MM.1S (cell line): Measurements from ENCODE around the gene SCUBE3.

Source experiments
- DNase-seq: peaks from one replicate; pipeline ENCODE4 v3.0.0-alpha.2; 2015
- H2AFZ ChIP-seq: fragments of 300-600 bp; sonication (generic); 2 replicates; pipeline ENCODE4 v1.6.0; 2016; ENCODE audit warnings: antibody characterized with exemption, low read length
- H3F3A ChIP-seq: fragments of 300-600 bp; sonication (generic); 2 replicates; pipeline ENCODE4 v1.6.1; 2016; ENCODE audit warnings: mild to moderate bottlenecking, antibody characterized with exemption, low read length, moderate library complexity, mixed read lengths; ENCODE audit not compliant: insufficient read depth
- H3K27ac ChIP-seq: fragments of 300-600 bp; sonication (generic); 2 replicates; pipeline ENCODE4 v1.5.1; 2016; ENCODE audit warnings: mild to moderate bottlenecking, low read length
- H3K27me3 ChIP-seq: fragments of 300-600 bp; sonication (generic); replicated peaks from 2 replicates; pipeline ENCODE4 v1.6.0; 2016; ENCODE audit warnings: low read length; ENCODE audit not compliant: insufficient read depth
- H3K36me3 ChIP-seq: fragments of 300-600 bp; sonication (generic); replicated peaks from 2 replicates; pipeline ENCODE4 v1.6.1; 2016; ENCODE audit warnings: mild to moderate bottlenecking, low read length, mixed read lengths; ENCODE audit not compliant: insufficient read depth
- H3K4me1 ChIP-seq: fragments of 300-600 bp; sonication (generic); 2 replicates; pipeline ENCODE4 v1.6.1; 2016; ENCODE audit warnings: low read length, mixed read lengths
- H3K4me2 ChIP-seq: fragments of 300-600 bp; sonication (generic); 2 replicates; pipeline ENCODE4 v1.6.0; 2016; ENCODE audit warnings: low read depth, low read length
- H3K4me3 ChIP-seq: fragments of 300-600 bp; sonication (generic); 2 replicates; pipeline ENCODE4 v1.5.1; 2016; ENCODE audit warnings: low read length, mixed read lengths
- H3K79me2 ChIP-seq: fragments of 300-600 bp; sonication (generic); 2 replicates; pipeline ENCODE4 v1.6.1; 2016; ENCODE audit warnings: mixed run types, low read length, mixed read lengths
- H3K9ac ChIP-seq: fragments of 300-600 bp; sonication (generic); 2 replicates; pipeline ENCODE4 v1.6.1; 2016; ENCODE audit warnings: low read length, mixed read lengths
- H3K9me2 ChIP-seq: fragments of 300-600 bp; sonication (generic); replicated peaks from 2 replicates; pipeline ENCODE4 v1.6.1; 2016; ENCODE audit warnings: mild to moderate bottlenecking, low read length, mixed read lengths; ENCODE audit not compliant: insufficient read depth
- H3K9me3 ChIP-seq: fragments of 300-600 bp; sonication (generic); replicated peaks from 2 replicates; pipeline ENCODE4 v1.6.1; 2016; ENCODE audit warnings: mild to moderate bottlenecking, low read length, mixed read lengths; ENCODE audit not compliant: insufficient read depth
- H4K20me1 ChIP-seq: fragments of 300-600 bp; sonication (generic); 2 replicates; pipeline ENCODE4 v1.6.1; 2016; ENCODE audit warnings: mild to moderate bottlenecking, low read length, moderate library complexity, mixed read lengths; ENCODE audit not compliant: insufficient read depth
- EZH2 ChIP-seq: fragments of 300-600 bp; sonication (generic); optimal IDR thresholded peaks from 2 replicates; pipeline ENCODE3; 2017; ENCODE audit warnings: low read depth, mild to moderate bottlenecking, antibody characterized with exemption, low read length, mixed read lengths
- EZH2phosphoT487 ChIP-seq: fragments of 300-600 bp; sonication (generic); IDR thresholded peaks from 2 replicates; pipeline ENCODE4 v1.6.1; 2018; ENCODE audit warnings: antibody characterized with exemption, low read length
- TF ChIP-seq, protein P1 (sequence below): fragments of 300-600 bp; sonication (generic); IDR thresholded peaks from 2 replicates; pipeline ENCODE4 v1.5.1; 2016; ENCODE audit warnings: antibody characterized with exemption, low read length, mixed read lengths

SCUBE3 gene

DNA sequence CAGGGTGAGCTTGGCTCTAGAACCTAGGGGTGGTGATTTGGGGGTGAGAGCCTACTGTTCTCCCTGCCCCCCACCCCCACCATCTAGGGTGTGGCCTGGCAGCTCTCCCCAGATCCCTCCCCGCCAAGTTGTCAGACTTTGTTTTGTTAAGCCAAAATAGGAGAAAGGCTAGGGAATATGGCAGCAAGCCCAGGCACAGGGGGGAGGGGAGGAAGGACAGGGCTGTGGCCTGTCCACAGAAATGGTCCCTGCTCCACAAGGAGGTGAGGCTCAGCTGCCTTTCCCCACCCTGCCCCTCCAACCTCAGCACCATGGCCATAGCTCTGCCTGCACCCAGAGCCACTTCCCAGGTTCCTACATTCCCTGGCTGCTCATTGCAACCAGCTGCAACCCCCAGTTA lies 17.2 kb downstream of the SCUBE3 start:
- no peaks in the 10 kb centered on the region for H4K20me1 ChIP-seq
- TF ChIP-seq, protein P1, sequence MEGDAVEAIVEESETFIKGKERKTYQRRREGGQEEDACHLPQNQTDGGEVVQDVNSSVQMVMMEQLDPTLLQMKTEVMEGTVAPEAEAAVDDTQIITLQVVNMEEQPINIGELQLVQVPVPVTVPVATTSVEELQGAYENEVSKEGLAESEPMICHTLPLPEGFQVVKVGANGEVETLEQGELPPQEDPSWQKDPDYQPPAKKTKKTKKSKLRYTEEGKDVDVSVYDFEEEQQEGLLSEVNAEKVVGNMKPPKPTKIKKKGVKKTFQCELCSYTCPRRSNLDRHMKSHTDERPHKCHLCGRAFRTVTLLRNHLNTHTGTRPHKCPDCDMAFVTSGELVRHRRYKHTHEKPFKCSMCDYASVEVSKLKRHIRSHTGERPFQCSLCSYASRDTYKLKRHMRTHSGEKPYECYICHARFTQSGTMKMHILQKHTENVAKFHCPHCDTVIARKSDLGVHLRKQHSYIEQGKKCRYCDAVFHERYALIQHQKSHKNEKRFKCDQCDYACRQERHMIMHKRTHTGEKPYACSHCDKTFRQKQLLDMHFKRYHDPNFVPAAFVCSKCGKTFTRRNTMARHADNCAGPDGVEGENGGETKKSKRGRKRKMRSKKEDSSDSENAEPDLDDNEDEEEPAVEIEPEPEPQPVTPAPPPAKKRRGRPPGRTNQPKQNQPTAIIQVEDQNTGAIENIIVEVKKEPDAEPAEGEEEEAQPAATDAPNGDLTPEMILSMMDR, result no peak
- no peak for TF ChIP-seq EZH2
- no peak for TF ChIP-seq EZH2phosphoT487
- H3K9ac ChIP-seq, result no peak overlapping the region
- no peak overlapping the region for H3K27ac ChIP-seq
- no peaks in the 10 kb centered on the region for H3K4me1 ChIP-seq
- no peak overlapping the region for H2AFZ ChIP-seq
- no peak overlapping the region for H3K4me3 ChIP-seq
- DNase-seq, result no peak
- no peaks in the 10 kb centered on the region for H3K27me3 ChIP-seq
- H3K9me3 ChIP-seq, result no peaks in the 10 kb centered on the region
- no peak overlapping the region for H3K4me2 ChIP-seq
- no peaks in the 10 kb centered on the region for H3K79me2 ChIP-seq
- no peaks in the 10 kb centered on the region for H3F3A ChIP-seq
- H3K36me3 ChIP-seq, result no peaks in the 10 kb centered on the region
- H3K9me2 ChIP-seq, result no peaks in the 10 kb centered on the region

DNA sequence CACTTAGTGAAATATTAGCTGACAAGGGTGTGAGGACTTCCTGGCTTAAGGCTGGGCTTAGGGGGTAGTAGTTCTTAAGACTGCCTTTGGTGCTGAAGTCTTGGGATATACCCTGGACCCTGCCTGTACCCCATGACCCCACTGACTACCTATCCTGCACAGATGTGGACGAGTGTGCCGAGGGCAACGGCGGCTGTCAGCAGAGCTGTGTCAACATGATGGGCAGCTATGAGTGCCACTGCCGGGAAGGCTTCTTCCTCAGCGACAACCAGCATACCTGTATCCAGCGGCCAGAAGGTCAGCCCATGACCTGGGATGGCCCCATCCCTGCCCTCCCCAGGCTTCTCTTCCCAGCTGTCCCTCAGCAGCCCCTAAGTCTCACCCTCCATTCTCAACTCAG lies 17.8 kb downstream of the SCUBE3 start:
- Histone ChIP-seq H2AFZ (no peak overlapping the region), H3K79me2 (no peaks in the 10 kb centered on the region), H4K20me1 (no peaks in the 10 kb centered on the region), H3K4me3 (no peak overlapping the region), H3K4me2 (no peak overlapping the region), H3F3A (no peaks in the 10 kb centered on the region), H3K9ac (no peak overlapping the region), H3K4me1 (no peaks in the 10 kb centered on the region), H3K36me3 (no peaks in the 10 kb centered on the region), H3K9me3 (no peaks in the 10 kb centered on the region), H3K27me3 (no peaks in the 10 kb centered on the region), H3K9me2 (no peaks in the 10 kb centered on the region), H3K27ac (no peak overlapping the region)
- TF ChIP-seq EZH2 (no peak), EZH2phosphoT487 (no peak)
- TF ChIP-seq, protein P1, result no peak
- DNase-seq, result no peak

DNA sequence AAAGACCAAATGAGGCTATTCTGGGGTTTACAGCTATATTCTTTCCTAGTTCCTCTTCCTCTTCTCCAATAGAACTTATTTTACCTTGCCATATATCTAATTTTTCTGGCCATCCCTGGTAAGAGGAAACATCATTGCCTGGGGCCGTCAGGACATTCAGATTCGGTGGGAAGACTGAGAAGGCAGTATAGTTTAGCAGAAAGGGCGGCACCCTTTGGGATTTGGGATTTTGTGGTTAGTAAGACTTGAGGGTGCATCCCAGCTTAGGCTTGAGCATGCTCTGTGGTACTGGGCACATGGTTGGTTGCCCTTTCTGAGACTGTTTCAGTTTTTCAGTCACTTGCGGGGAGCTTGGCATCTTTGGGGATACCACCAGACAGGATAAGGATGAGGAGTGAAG lies 21.1 kb downstream of the SCUBE3 start:
- no peaks in the 10 kb centered on the region for H3K4me1 ChIP-seq
- no peaks in the 10 kb centered on the region for H3K9me3 ChIP-seq
- H4K20me1 ChIP-seq, result no peaks in the 10 kb centered on the region
- DNase-seq, result no peak
- H3K9ac ChIP-seq, result no peak overlapping the region
- H3F3A ChIP-seq, result no peaks in the 10 kb centered on the region
- H3K4me2 ChIP-seq, result no peak overlapping the region
- no peak overlapping the region for H3K4me3 ChIP-seq
- no peaks in the 10 kb centered on the region for H3K79me2 ChIP-seq
- no peaks in the 10 kb centered on the region for H3K9me2 ChIP-seq
- no peaks in the 10 kb centered on the region for H3K27me3 ChIP-seq
- TF ChIP-seq EZH2, result no peak
- TF ChIP-seq, protein P1, result no peak
- no peak for TF ChIP-seq EZH2phosphoT487
- no peak overlapping the region for H2AFZ ChIP-seq
- no peaks in the 10 kb centered on the region for H3K36me3 ChIP-seq
- H3K27ac ChIP-seq, result no peak overlapping the region

DNA sequence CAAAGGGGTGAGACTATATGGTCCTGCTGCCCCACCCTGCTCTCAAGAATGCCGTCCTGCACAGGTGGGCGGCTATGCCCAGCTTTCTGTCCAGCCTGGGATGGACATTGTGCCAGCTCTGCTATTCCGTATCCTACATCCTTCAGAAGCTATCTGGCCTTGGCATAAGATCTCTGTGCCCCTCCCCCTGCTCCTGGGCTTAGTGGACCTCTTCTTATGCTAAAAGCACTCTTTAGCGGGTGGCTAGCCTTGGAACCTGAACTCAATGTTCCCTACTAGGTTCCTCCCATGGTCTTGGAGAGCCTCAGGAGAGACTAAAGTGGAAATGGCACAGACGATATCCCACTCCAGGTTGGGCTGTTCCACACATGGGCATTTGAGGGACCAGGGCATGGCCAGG lies 22.5 kb downstream of the SCUBE3 start:
- H3K9me2 ChIP-seq, result no peaks in the 10 kb centered on the region
- H3K9me3 ChIP-seq, result no peaks in the 10 kb centered on the region
- H3K4me3 ChIP-seq, result no peak overlapping the region
- no peak overlapping the region for H2AFZ ChIP-seq
- H3K9ac ChIP-seq, result no peak overlapping the region
- H4K20me1 ChIP-seq, result no peaks in the 10 kb centered on the region
- H3F3A ChIP-seq, result no peaks in the 10 kb centered on the region
- H3K79me2 ChIP-seq, result no peaks in the 10 kb centered on the region
- no peaks in the 10 kb centered on the region for H3K36me3 ChIP-seq
- DNase-seq, result no peak
- H3K4me1 ChIP-seq, result no peaks in the 10 kb centered on the region
- no peaks in the 10 kb centered on the region for H3K27me3 ChIP-seq
- no peak overlapping the region for H3K27ac ChIP-seq
- TF ChIP-seq, protein P1, result no peak
- TF ChIP-seq EZH2 (no peak), EZH2phosphoT487 (no peak)
- no peak overlapping the region for H3K4me2 ChIP-seq
